ENCODE results near the gene TTLL11.

TTLL11 gene

DNA sequence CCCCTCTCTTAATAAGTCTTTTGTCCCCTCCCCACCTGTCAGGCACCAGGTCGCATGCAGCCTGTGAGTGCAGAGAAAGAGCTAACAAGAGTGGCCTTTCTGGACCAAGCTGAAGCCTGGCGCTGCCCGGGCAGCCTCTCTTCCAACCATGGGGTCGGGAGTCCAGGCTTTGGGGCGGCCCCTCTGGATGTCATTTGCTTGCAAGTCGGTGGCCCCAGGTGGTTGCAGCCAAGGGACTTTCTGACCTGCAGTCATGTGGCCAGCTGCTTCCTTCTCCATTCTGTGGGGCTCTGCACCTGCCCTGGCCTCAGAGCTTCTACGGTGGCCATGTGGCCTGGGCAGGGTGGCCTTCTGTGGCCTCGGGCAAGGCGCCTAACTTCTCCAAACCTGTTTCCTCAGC, 282.0 kb downstream of the TTLL11 start:
- no peaks in the 10 kb centered on the region for H3K9me3 ChIP-seq (ENCODE audit: control insufficient read depth in 2 of 2, low read length in 2 of 2)
- H3K4me3 ChIP-seq (ENCODE audit: low read length in 2 of 2) = no peak overlapping the region
- H3K9ac ChIP-seq (ENCODE audit: low read length in 2 of 2) = no peak overlapping the region
- H3K27ac ChIP-seq (ENCODE audit: low read length) = no peak overlapping the region
- H3K27me3 ChIP-seq (ENCODE audit: control insufficient read depth in 1 of 2, insufficient read depth in 2 of 2, low read length in 2 of 2) = no peaks in the 10 kb centered on the region
- no peaks in the 10 kb centered on the region for H3K4me1 ChIP-seq (ENCODE audit: control insufficient read depth, insufficient read depth, low read length)
- H3K36me3 ChIP-seq (ENCODE audit: control insufficient read depth in 2 of 2, insufficient read depth in 2 of 2, low read length in 2 of 2) = no peaks in the 10 kb centered on the region

DNA sequence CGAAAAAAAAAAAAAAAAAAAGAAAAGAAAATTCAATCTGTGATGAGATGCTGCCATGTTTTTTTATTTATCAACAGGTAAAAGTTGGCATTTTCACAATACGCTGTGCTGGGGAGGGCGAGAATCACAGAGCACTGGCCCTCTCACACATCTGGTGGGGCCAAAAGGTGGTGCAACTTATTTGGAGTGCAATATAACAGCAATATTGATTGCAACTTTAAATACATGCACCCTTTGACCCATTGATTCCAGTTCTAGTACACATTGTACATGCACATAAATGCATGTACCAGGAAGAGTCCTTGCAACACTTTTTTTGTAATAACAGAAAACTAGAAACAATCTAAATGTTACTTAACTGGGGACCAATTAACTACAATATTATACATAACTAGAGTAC, 282.6 kb downstream of the TTLL11 start:
- Histone ChIP-seq H3K9me3 (ENCODE audit: control insufficient read depth in 2 of 2, low read length in 2 of 2) (no peaks in the 10 kb centered on the region), H3K9ac (ENCODE audit: low read length in 2 of 2) (no peak overlapping the region), H3K36me3 (ENCODE audit: control insufficient read depth in 2 of 2, insufficient read depth in 2 of 2, low read length in 2 of 2) (no peaks in the 10 kb centered on the region), H3K4me3 (ENCODE audit: low read length in 2 of 2) (no peak overlapping the region), H3K27ac (ENCODE audit: low read length) (no peak overlapping the region), H3K4me1 (ENCODE audit: control insufficient read depth, insufficient read depth, low read length) (no peaks in the 10 kb centered on the region), H3K27me3 (ENCODE audit: control insufficient read depth in 1 of 2, insufficient read depth in 2 of 2, low read length in 2 of 2) (no peaks in the 10 kb centered on the region)

DNA sequence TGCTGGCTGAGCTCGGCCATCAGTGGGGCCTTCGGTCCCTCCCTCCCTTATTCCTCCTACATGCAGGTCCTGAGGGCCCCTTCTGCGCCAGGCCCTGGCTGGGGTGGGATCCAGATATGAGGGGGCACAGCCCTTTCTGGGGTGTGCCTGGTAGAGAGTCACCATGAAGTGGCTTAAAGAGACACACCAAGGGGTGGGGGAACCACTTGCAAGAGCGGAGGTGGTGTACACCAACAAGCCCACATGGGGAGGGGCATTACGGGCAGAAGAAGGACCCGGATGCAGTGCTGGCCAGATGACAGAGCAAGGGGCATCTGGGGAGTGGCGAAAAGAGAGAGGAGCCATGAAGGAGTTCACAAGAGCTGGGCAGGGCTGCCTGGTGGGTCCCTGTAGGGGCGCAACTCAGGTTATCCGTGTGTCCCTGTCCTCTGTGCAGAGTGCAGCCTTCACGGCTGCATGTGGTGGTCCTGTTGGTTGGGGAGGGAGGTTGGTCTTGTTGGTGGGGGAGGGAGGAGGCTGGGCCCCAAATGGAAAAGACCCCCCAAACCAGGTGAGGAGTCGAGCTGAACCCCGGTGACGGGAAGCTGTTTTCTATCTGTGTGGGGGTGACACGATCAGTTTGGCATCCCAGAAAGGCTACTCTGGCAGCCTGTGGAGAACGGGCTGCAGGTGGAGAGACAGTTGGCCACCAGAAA, 283.6 kb downstream of the TTLL11 start:
- no peak overlapping the region for H3K9ac ChIP-seq (ENCODE audit: low read length in 2 of 2)
- no peak overlapping the region for H3K4me3 ChIP-seq (ENCODE audit: low read length in 2 of 2)

DNA sequence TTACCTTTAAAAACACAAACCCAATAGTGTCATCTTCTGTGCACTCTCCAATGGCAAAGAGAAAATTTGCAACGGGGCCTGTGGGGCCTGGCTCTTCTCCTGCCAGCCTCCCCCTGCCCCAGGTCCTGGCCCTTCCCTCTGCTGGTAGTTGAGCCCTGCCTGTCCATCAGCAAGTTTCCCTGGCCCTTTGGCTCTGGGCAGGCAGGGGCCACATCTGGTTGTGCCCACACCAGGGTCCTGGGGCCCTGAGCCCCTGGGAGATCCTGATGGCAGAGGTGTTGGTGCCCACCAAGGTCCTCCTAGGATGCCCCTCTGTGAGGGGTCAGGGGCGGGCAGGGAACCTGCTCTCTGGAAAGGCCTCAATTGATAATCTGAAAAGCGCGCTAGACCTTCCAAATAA, 284.3 kb downstream of the TTLL11 start:
- H3K9me3 ChIP-seq (ENCODE audit: control insufficient read depth in 2 of 2, low read length in 2 of 2) = peaks cover 0 to 3% of the 10 kb centered on the region in 2 donors
- H3K4me1 ChIP-seq (ENCODE audit: control insufficient read depth, insufficient read depth, low read length) = no peaks in the 10 kb centered on the region
- H3K9ac ChIP-seq (ENCODE audit: low read length in 2 of 2) = no peak overlapping the region
- H3K27ac ChIP-seq (ENCODE audit: low read length) = no peak overlapping the region
- H3K4me3 ChIP-seq (ENCODE audit: low read length in 2 of 2) = no peak overlapping the region
- H3K27me3 ChIP-seq (ENCODE audit: control insufficient read depth in 1 of 2, insufficient read depth in 2 of 2, low read length in 2 of 2) = no peaks in the 10 kb centered on the region
- no peaks in the 10 kb centered on the region for H3K36me3 ChIP-seq (ENCODE audit: control insufficient read depth in 2 of 2, insufficient read depth in 2 of 2, low read length in 2 of 2)

More for the DNA sequence above, 283.6 kb downstream of the TTLL11 start:
- no peaks in the 10 kb centered on the region for H3K36me3 ChIP-seq (ENCODE audit: control insufficient read depth in 2 of 2, insufficient read depth in 2 of 2, low read length in 2 of 2)
- no peaks in the 10 kb centered on the region for H3K4me1 ChIP-seq (ENCODE audit: control insufficient read depth, insufficient read depth, low read length)
- H3K9me3 ChIP-seq (ENCODE audit: control insufficient read depth in 2 of 2, low read length in 2 of 2) = no peaks in the 10 kb centered on the region
- no peaks in the 10 kb centered on the region for H3K27me3 ChIP-seq (ENCODE audit: control insufficient read depth in 1 of 2, insufficient read depth in 2 of 2, low read length in 2 of 2)
- no peak overlapping the region for H3K27ac ChIP-seq (ENCODE audit: low read length)

DNA sequence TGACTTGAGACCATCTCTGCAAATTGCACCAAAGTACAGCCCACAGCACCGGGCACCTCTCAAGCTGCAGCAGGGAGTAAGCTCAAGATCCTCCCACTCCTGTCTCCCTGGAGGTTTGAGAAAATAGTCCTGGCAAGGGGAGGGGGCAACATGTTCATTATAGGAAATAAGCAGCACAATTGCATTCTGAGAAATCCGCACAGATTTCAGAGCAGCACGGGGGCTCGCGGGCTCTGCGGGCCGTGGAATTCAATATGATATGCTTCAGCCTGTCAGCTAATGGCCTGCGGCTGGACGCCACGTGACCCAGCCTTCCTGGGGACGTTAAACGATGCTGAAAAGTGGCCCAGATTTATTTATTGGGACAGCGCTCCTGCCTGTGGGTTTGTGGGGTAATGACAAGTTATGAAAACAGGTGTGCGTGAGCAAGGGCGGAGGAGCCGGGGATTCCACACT, 285.3 kb downstream of the TTLL11 start:
- H3K9me3 ChIP-seq (ENCODE audit: control insufficient read depth in 2 of 2, low read length in 2 of 2) = peaks cover 0 to 3% of the 10 kb centered on the region in 2 donors
- no peaks in the 10 kb centered on the region for H3K4me1 ChIP-seq (ENCODE audit: control insufficient read depth, insufficient read depth, low read length)
- no peaks in the 10 kb centered on the region for H3K36me3 ChIP-seq (ENCODE audit: control insufficient read depth in 2 of 2, insufficient read depth in 2 of 2, low read length in 2 of 2)
- H3K27ac ChIP-seq (ENCODE audit: low read length) = no peak overlapping the region
- no peaks in the 10 kb centered on the region for H3K27me3 ChIP-seq (ENCODE audit: control insufficient read depth in 1 of 2, insufficient read depth in 2 of 2, low read length in 2 of 2)
- H3K9ac ChIP-seq (ENCODE audit: low read length in 2 of 2) = no peak overlapping the region
- no peak overlapping the region for H3K4me3 ChIP-seq (ENCODE audit: low read length in 2 of 2)

DNA sequence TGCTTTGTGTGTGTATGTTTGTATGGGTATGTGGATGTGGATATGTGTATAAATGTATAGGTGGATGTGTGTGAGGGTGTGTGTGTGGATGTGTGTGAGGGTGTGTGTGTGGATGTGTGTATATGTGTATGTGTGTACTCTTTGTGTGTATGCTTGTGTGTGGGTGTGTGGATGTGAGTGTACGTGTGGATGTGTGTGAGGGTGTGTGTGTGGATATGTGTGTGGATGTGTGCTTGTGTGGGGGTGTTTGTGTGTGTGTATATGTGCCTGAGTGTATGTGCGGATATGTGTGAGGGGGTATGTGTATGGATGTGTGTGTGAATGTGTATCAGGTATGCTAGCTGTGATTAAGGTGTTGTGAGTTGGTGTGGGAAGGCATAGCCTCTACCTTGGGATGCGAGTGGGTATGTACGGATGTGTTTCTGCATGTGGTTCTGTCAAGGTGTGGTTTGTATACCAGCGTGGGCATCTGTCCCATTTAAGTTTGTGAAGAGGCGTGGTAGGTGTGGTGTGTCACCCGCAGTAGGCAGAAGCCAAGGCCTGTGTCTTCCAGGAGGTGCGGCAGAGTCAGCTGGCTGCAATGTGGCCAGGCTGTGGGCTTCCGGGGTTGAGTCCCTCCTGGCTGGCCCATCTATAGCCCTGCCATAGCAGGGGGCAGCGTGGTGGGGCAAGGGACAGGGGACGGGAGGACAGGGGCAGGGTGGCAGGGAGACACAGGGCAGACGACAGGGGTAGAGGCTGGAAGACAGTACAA, 285.9 kb downstream of the TTLL11 start:
- Histone ChIP-seq H3K4me3 (ENCODE audit: low read length in 2 of 2) (no peak overlapping the region), H3K4me1 (ENCODE audit: control insufficient read depth, insufficient read depth, low read length) (no peaks in the 10 kb centered on the region), H3K9me3 (ENCODE audit: control insufficient read depth in 2 of 2, low read length in 2 of 2) (peaks cover 0 to 3% of the 10 kb centered on the region in 2 donors), H3K36me3 (ENCODE audit: control insufficient read depth in 2 of 2, insufficient read depth in 2 of 2, low read length in 2 of 2) (no peaks in the 10 kb centered on the region), H3K27me3 (ENCODE audit: control insufficient read depth in 1 of 2, insufficient read depth in 2 of 2, low read length in 2 of 2) (no peaks in the 10 kb centered on the region), H3K27ac (ENCODE audit: low read length) (no peak overlapping the region), H3K9ac (ENCODE audit: low read length in 2 of 2) (no peak overlapping the region)

DNA sequence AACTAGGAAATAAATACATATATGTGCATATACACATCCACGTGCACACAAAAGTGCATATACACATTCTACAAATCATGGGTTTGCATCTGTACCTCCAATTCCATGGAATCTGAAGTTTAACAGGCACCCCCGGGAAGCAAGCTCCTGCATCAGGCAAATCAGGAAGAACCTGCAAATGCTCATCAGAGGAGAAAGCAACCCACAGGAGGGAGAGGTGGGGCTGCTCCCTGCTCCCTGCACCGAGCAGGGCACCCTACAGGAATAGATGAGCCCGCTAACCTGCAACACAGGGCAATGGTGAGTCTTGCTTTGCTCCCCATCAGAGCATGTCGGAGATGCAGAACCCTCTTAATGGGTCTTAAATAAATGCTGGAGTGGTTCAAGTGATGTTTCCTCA, 290.4 kb downstream of the TTLL11 start:
- H3K4me3 ChIP-seq (ENCODE audit: low read length in 2 of 2) = no peak overlapping the region
- H3K27me3 ChIP-seq (ENCODE audit: control insufficient read depth in 1 of 2, insufficient read depth in 2 of 2, low read length in 2 of 2) = no peaks in the 10 kb centered on the region
- H3K27ac ChIP-seq (ENCODE audit: low read length) = no peak overlapping the region
- no peaks in the 10 kb centered on the region for H3K36me3 ChIP-seq (ENCODE audit: control insufficient read depth in 2 of 2, insufficient read depth in 2 of 2, low read length in 2 of 2)
- peaks cover 0 to 3% of the 10 kb centered on the region in 2 donors for H3K9me3 ChIP-seq (ENCODE audit: control insufficient read depth in 2 of 2, low read length in 2 of 2)
- H3K9ac ChIP-seq (ENCODE audit: low read length in 2 of 2) = no peak overlapping the region
- no peaks in the 10 kb centered on the region for H3K4me1 ChIP-seq (ENCODE audit: control insufficient read depth, insufficient read depth, low read length)

DNA sequence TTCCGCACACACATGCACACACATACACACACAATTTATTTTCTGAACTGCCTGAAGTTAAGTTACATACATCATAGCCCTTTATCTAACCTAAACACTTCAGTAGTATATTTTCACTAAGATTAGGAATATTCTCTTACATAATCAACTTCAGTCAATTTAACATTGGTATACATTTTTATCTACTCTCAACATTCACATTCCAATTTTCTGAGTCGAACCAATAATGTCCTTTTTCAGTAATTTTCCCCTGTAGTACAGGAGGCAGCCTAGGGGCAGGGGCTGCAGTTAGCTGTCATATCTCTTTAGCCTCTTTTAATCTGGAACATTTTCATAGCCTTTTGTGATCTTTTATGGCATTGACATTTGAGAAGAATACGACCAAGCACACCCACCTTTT, 291.5 kb downstream of the TTLL11 start:
- Histone ChIP-seq H3K4me1 (ENCODE audit: control insufficient read depth, insufficient read depth, low read length) (no peaks in the 10 kb centered on the region), H3K4me3 (ENCODE audit: low read length in 2 of 2) (no peak overlapping the region), H3K9ac (ENCODE audit: low read length in 2 of 2) (no peak overlapping the region), H3K9me3 (ENCODE audit: control insufficient read depth in 2 of 2, low read length in 2 of 2) (peaks cover 0 to 3% of the 10 kb centered on the region in 2 donors), H3K27me3 (ENCODE audit: control insufficient read depth in 1 of 2, insufficient read depth in 2 of 2, low read length in 2 of 2) (no peaks in the 10 kb centered on the region), H3K27ac (ENCODE audit: low read length) (no peak overlapping the region), H3K36me3 (ENCODE audit: control insufficient read depth in 2 of 2, insufficient read depth in 2 of 2, low read length in 2 of 2) (no peaks in the 10 kb centered on the region)

DNA sequence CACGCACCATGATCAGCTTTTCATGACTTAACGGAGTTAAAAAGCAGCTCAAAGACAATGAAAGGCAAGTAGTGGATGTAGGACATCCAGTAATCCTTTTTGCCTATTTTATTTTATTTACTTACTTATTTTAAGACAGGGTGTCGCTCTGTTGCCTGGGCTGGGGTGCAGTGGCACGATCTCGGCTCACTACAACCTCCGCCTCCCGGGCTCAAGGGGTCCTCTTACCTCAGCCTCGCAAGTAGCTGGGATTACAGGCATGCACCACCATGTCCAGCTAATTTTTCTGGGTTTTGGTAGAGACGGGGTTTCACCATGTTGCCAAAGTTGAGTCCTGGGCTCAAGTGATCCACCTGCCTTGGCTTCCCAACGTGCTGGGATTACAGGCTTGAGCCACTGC, 292.7 kb downstream of the TTLL11 start:
- Histone ChIP-seq H3K9me3 (ENCODE audit: control insufficient read depth in 2 of 2, low read length in 2 of 2) (peaks cover 0 to 3% of the 10 kb centered on the region in 2 donors), H3K27ac (ENCODE audit: low read length) (no peak overlapping the region), H3K9ac (ENCODE audit: low read length in 2 of 2) (no peak overlapping the region), H3K4me3 (ENCODE audit: low read length in 2 of 2) (no peak overlapping the region), H3K36me3 (ENCODE audit: control insufficient read depth in 2 of 2, insufficient read depth in 2 of 2, low read length in 2 of 2) (no peaks in the 10 kb centered on the region), H3K4me1 (ENCODE audit: control insufficient read depth, insufficient read depth, low read length) (no peaks in the 10 kb centered on the region), H3K27me3 (ENCODE audit: control insufficient read depth in 1 of 2, insufficient read depth in 2 of 2, low read length in 2 of 2) (no peaks in the 10 kb centered on the region)

DNA sequence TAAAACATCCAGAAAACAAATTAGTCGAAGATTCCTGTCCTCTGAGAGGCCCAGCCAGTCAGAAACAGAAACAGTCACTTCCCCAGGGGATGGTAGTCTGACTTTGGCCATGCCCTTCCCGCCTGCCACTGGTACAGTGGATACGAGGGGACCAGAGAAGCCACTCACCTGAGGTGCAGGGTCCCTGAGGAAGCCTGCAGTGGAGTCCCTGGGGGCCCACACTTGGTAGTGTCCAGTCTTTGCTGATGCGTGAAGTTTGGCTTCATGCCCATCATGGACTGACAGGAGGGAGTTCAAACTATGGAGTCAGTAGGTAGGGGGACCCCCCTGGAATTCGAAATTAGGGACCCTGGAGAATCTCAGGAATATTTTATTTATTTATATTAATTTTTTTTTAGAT, 294.2 kb downstream of the TTLL11 start:
- no peak overlapping the region for H3K27ac ChIP-seq (ENCODE audit: low read length)
- H3K4me3 ChIP-seq (ENCODE audit: low read length in 2 of 2) = no peak overlapping the region
- no peaks in the 10 kb centered on the region for H3K9me3 ChIP-seq (ENCODE audit: control insufficient read depth in 2 of 2, low read length in 2 of 2)
- H3K27me3 ChIP-seq (ENCODE audit: control insufficient read depth in 1 of 2, insufficient read depth in 2 of 2, low read length in 2 of 2) = no peaks in the 10 kb centered on the region
- H3K4me1 ChIP-seq (ENCODE audit: control insufficient read depth, insufficient read depth, low read length) = no peaks in the 10 kb centered on the region
- no peak overlapping the region for H3K9ac ChIP-seq (ENCODE audit: low read length in 2 of 2)
- no peaks in the 10 kb centered on the region for H3K36me3 ChIP-seq (ENCODE audit: control insufficient read depth in 2 of 2, insufficient read depth in 2 of 2, low read length in 2 of 2)

DNA sequence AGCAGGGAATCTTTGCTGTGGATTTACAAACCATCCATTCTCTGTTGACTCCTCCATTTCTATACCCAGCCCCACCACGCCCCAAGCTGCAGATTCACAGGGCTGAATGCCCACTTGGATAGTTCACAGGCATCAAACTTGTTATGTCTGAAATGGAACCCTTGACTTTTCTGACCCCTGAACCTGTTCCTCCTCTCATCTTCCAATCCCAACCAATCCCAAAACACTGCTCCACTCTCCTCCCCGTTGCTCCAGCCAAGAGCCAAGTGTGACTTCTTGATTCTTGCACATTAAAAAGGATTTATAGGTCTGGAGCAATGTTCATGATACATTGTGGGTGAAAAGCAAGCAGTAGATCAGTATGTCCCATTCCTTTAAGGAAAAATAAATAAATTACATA, 296.0 kb downstream of the TTLL11 start:
- Histone ChIP-seq H3K27ac (ENCODE audit: low read length) (no peak overlapping the region), H3K9me3 (ENCODE audit: control insufficient read depth in 2 of 2, low read length in 2 of 2) (no peaks in the 10 kb centered on the region), H3K27me3 (ENCODE audit: control insufficient read depth in 1 of 2, insufficient read depth in 2 of 2, low read length in 2 of 2) (no peaks in the 10 kb centered on the region), H3K4me1 (ENCODE audit: control insufficient read depth, insufficient read depth, low read length) (no peaks in the 10 kb centered on the region), H3K4me3 (ENCODE audit: low read length in 2 of 2) (no peak overlapping the region), H3K9ac (ENCODE audit: low read length in 2 of 2) (no peak overlapping the region), H3K36me3 (ENCODE audit: control insufficient read depth in 2 of 2, insufficient read depth in 2 of 2, low read length in 2 of 2) (no peaks in the 10 kb centered on the region)
